Effector memory CD4-positive, alpha-beta T cell (primary cell): ENCODE data around the gene ACAP3.

ENCODE experiments used
- DNase-seq, 3 donors: peaks; one replicate each; pipeline ENCODE4 v3.0.0-alpha.2; 2020
- H3K27ac ChIP-seq: 2 replicates; pipeline ENCODE4 v1.7.0; 2013; ENCODE audit warnings: mild to moderate bottlenecking, low read length, moderate library complexity; ENCODE audit not compliant: insufficient read depth, poor library complexity, severe bottlenecking
- H3K27me3 ChIP-seq: replicated peaks from 2 replicates; pipeline ENCODE4 v1.7.0; 2013; ENCODE audit warnings: mild to moderate bottlenecking, low read length; ENCODE audit not compliant: insufficient read depth, control insufficient read depth, poor library complexity, severe bottlenecking
- H3K36me3 ChIP-seq: 2 replicates; pipeline ENCODE4 v1.7.0; 2013; ENCODE audit warnings: mild to moderate bottlenecking, low read length, moderate library complexity; ENCODE audit not compliant: control insufficient read depth, insufficient read depth
- H3K4me1 ChIP-seq: 2 replicates; pipeline ENCODE4 v1.7.0; 2013; ENCODE audit warnings: low read length, mild to moderate bottlenecking; ENCODE audit not compliant: control insufficient read depth, insufficient read depth, poor library complexity, severe bottlenecking
- H3K4me3 ChIP-seq: 2 replicates; pipeline ENCODE4 v1.7.0; 2013; ENCODE audit warnings: low read length, low read depth, mild to moderate bottlenecking; ENCODE audit not compliant: insufficient read depth, poor library complexity, severe bottlenecking
- H3K9me3 ChIP-seq: 2 replicates; pipeline ENCODE4 v1.7.0; 2013; ENCODE audit warnings: mild to moderate bottlenecking, low read length, moderate library complexity; ENCODE audit not compliant: control insufficient read depth

The ACAP3 gene

DNA sequence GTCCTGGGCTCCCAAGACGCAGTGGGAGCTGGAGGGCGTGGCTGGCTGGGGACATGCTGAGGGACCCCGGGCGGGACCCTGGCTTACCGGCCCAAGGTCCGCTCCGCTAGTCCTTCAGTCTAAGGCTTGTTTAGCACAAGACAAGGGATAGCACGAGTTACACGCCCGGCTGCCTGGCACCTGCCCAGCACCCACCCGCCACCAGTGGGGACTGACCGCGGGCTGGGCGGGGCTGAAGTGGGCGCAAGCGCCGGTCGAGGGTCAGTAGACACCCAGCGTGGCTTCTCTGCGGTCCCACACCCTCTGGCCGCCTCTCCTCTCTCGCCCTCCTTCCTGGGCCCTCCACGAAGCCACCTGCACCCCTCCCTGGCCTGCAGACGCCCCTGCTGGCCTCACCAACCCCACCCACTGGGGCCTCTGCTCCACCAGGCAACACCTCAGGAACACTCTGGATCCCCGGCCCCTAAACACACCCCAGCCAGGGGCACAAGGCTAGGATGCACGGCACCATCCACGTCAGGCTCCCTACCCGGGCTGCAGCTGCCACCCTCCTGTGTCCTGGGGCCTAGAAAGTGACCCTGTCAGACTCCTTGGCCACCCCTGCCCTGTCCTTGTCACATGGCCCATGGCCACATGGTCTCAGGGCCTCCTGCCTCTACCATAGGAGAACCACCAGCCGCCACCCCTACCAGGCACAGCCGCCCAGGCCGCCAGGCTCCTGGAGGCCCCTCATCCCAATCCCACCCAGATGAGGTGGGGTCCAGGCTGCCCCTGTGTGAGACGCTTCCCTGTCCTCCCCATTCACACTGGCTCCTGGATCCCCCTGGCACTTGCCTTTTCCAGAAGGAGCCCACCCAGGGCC is 29.4 kb upstream of the ACAP3 start:
- no peaks in the 10 kb centered on the region for H3K27me3 ChIP-seq
- H3K36me3 ChIP-seq, result peaks cover 11% of the 10 kb centered on the region
- no peaks in the 10 kb centered on the region for H3K9me3 ChIP-seq
- no peak overlapping the region for H3K27ac ChIP-seq
- no peak overlapping the region for H3K4me3 ChIP-seq
- no peaks in the 10 kb centered on the region for H3K4me1 ChIP-seq
- DNase-seq, result no peak

DNA sequence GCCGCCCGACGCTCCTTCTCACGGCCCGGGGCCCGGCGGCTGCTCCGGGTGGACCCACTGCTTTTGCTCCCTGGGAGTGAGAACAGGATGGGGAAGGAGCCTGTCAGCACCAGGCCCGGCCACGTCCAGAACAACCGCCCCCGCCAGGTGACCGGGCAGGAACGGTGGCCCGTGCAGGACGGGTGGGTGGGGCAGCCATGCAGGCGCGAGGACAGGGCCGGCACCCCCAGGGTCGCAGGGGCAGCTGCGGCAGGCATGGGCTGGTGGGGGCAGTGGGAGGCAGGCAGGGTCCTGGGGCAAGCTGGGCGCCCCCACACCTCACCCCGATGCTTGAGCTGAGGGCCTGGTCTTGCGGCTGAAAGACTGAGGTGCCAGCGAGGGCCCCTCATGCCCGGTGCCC is 28.7 kb upstream of the ACAP3 start:
- DNase-seq, result no peak
- Histone ChIP-seq H3K27ac (no peak overlapping the region), H3K4me1 (no peaks in the 10 kb centered on the region), H3K9me3 (no peaks in the 10 kb centered on the region), H3K27me3 (no peaks in the 10 kb centered on the region), H3K36me3 (peaks cover 11% of the 10 kb centered on the region), H3K4me3 (no peak overlapping the region)

DNA sequence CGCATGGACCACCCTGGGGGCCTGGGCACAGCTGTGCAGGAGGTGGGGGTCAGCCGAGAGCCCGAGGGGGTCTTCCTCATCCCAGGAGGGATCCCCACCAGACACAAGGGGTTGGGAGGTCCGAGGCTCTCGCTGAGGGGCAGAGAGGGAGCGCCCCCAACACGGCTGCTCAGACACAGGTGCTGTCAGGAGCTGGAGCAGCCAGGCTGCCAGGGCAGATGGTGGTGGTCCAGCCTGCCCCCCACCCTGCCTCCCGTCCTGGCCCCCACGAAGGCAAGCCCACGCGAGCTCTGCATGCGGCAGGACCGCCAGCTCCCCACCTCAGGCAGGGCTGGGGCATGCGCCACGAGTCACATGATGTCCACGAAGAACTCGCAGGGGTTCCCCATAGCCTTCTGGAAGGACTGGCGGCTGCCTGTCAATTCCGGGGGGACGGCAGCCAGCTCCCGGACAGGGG is 28.1 kb upstream of the ACAP3 start:
- H3K9me3 ChIP-seq, result no peaks in the 10 kb centered on the region
- DNase-seq, result no peak
- no peak overlapping the region for H3K4me3 ChIP-seq
- H3K27ac ChIP-seq, result no peak overlapping the region
- H3K4me1 ChIP-seq, result peaks cover 3% of the 10 kb centered on the region
- peaks cover 11% of the 10 kb centered on the region for H3K36me3 ChIP-seq
- H3K27me3 ChIP-seq, result no peaks in the 10 kb centered on the region

DNA sequence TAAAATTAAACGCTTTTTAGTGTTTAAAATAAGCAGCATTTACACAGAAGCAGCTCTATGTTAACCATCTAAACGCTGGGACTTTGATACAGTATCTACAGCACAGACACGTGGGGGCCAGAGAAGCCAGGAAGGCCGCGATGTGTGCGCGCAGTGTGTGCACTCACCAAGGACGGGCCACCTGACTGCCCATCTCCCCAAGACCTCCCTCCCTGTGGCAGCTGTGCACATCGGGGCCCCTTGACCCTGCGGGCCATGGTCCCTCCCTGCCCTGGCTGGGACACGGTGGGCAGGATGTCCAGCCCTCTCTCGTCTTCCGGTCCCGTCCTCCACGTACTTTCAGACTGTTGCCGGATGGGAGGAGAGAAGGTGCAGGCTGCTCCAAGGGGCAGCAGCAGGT is 27.6 kb upstream of the ACAP3 start:
- H3K9me3 ChIP-seq, result no peaks in the 10 kb centered on the region
- peaks cover 3% of the 10 kb centered on the region for H3K4me1 ChIP-seq
- H3K4me3 ChIP-seq, result no peak overlapping the region
- peaks cover 11% of the 10 kb centered on the region for H3K36me3 ChIP-seq
- H3K27me3 ChIP-seq, result no peaks in the 10 kb centered on the region
- H3K27ac ChIP-seq, result no peak overlapping the region
- no peak for DNase-seq

DNA sequence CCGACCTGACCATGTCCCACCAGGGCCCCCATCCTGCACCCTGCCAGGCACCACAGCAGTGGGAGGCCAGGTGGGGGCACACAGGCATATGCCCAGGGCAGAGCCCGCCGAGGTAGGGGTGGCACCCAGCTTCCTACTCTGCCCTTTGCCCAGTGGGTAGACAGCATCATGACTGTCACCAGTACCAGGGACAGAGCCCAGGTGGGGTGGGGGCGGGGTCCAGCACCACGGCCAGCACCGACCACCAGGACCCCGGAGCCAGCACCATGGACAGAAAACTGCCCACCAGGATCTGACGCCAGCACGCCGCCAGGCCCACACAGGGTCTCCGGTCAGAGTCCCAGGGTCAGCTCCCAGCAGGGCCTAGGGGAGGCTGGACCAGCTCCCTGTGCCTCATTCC is 27.1 kb upstream of the ACAP3 start:
- Histone ChIP-seq H3K27me3 (no peaks in the 10 kb centered on the region), H3K4me1 (peaks cover 3% of the 10 kb centered on the region), H3K36me3 (peaks cover 7% of the 10 kb centered on the region), H3K27ac (no peak overlapping the region), H3K9me3 (no peaks in the 10 kb centered on the region), H3K4me3 (no peak overlapping the region)
- no peak for DNase-seq

DNA sequence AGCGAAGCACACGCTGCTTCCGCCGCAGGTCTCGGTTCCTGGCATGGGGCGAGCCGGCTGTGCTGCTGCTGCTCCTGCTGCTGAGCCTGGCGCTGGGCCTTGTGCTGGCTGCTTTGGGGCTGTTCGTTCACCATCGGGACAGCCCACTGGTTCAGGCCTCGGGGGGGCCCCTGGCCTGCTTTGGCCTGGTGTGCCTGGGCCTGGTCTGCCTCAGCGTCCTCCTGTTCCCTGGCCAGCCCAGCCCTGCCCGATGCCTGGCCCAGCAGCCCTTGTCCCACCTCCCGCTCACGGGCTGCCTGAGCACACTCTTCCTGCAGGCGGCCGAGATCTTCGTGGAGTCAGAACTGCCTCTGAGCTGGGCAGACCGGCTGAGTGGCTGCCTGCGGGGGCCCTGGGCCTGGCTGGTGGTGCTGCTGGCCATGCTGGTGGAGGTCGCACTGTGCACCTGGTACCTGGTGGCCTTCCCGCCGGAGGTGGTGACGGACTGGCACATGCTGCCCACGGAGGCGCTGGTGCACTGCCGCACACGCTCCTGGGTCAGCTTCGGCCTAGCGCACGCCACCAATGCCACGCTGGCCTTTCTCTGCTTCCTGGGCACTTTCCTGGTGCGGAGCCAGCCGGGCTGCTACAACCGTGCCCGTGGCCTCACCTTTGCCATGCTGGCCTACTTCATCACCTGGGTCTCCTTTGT is 26.0 kb upstream of the ACAP3 start:
- peaks cover 3% of the 10 kb centered on the region for H3K4me1 ChIP-seq
- no peak overlapping the region for H3K4me3 ChIP-seq
- DNase-seq, result no peak

DNA sequence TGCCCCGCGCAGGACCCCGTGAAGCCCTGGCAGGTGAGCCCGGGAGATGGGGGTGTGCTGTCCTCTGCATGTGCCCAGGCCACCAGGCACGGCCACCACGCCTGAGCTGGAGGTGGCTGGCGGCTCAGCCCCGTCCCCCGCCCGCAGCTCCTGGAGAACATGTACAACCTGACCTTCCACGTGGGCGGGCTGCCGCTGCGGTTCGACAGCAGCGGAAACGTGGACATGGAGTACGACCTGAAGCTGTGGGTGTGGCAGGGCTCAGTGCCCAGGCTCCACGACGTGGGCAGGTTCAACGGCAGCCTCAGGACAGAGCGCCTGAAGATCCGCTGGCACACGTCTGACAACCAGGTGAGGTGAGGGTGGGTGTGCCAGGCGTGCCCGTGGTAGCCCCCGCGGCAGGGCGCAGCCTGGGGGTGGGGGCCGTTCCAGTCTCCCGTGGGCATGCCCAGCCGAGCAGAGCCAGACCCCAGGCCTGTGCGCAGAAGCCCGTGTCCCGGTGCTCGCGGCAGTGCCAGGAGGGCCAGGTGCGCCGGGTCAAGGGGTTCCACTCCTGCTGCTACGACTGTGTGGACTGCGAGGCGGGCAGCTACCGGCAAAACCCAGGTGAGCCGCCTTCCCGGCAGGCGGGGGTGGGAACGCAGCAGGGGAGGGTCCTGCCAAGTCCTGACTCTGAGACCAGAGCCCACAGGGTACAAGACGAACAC is 25.2 kb upstream of the ACAP3 start:
- Histone ChIP-seq H3K4me1 (peaks cover 3% of the 10 kb centered on the region), H3K27ac (no peak overlapping the region), H3K36me3 (peaks cover 10% of the 10 kb centered on the region), H3K9me3 (no peaks in the 10 kb centered on the region), H3K27me3 (no peaks in the 10 kb centered on the region), H3K4me3 (no peak overlapping the region)
- no peak for DNase-seq

More for the DNA sequence above, 26.0 kb upstream of the ACAP3 start:
- H3K9me3 ChIP-seq, result no peaks in the 10 kb centered on the region
- H3K27ac ChIP-seq, result no peak overlapping the region
- peaks cover 3% of the 10 kb centered on the region for H3K36me3 ChIP-seq
- no peaks in the 10 kb centered on the region for H3K27me3 ChIP-seq

DNA sequence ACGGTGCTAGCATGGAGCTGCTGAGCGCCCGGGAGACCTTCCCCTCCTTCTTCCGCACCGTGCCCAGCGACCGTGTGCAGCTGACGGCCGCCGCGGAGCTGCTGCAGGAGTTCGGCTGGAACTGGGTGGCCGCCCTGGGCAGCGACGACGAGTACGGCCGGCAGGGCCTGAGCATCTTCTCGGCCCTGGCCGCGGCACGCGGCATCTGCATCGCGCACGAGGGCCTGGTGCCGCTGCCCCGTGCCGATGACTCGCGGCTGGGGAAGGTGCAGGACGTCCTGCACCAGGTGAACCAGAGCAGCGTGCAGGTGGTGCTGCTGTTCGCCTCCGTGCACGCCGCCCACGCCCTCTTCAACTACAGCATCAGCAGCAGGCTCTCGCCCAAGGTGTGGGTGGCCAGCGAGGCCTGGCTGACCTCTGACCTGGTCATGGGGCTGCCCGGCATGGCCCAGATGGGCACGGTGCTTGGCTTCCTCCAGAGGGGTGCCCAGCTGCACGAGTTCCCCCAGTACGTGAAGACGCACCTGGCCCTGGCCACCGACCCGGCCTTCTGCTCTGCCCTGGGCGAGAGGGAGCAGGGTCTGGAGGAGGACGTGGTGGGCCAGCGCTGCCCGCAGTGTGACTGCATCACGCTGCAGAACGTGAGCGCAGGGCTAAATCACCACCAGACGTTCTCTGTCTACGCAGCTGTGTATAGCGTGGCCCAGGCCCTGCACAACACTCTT is 24.5 kb upstream of the ACAP3 start:
- H3K9me3 ChIP-seq, result no peaks in the 10 kb centered on the region
- peaks cover 3% of the 10 kb centered on the region for H3K4me1 ChIP-seq
- peaks cover 15% of the 10 kb centered on the region for H3K36me3 ChIP-seq
- H3K27me3 ChIP-seq, result no peaks in the 10 kb centered on the region
- no peak overlapping the region for H3K27ac ChIP-seq
- no peak for DNase-seq
- H3K4me3 ChIP-seq, result no peak overlapping the region

DNA sequence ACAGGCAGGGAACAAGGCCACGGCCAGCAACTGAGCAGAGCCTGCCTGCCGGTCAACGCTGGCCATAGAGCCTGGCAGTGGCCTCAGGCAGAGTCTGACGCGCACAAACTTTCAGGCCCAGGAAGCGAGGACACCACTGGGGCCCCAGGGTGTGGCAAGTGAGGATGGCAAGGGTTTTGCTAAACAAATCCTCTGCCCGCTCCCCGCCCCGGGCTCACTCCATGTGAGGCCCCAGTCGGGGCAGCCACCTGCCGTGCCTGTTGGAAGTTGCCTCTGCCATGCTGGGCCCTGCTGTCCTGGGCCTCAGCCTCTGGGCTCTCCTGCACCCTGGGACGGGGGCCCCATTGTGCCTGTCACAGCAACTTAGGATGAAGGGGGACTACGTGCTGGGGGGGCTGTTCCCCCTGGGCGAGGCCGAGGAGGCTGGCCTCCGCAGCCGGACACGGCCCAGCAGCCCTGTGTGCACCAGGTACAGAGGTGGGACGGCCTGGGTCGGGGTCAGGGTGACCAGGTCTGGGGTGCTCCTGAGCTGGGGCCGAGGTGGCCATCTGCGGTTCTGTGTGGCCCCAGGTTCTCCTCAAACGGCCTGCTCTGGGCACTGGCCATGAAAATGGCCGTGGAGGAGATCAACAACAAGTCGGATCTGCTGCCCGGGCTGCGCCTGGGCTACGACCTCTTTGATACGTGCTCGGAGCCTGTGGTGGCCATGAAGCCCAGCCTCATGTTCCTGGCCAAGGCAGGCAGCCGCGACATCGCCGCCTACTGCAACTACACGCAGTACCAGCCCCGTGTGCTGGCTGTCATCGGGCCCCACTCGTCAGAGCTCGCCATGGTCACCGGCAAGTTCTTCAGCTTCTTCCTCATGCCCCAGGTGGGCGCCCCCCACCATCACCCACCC is 23.6 kb upstream of the ACAP3 start, which contains the start of gene TAS1R3:
Gene TAS1R3 (plus strand): TSS at position 213 of the 898 bp plus-strand sequence. CDS start 66 bp downstream, at position 279.
- no peak within 1 kb of the TSS for H3K4me3 ChIP-seq
- H3K9me3 ChIP-seq, result no peaks in the 10 kb centered on the region
- H3K36me3 ChIP-seq, result peaks cover 17% of the 10 kb centered on the region
- H3K27ac ChIP-seq, result no peak within 1 kb of the TSS
- no peaks in the 10 kb centered on the region for H3K27me3 ChIP-seq
- H3K4me1 ChIP-seq, result peaks cover 5% of the 10 kb centered on the region
- DNase-seq, result no peak
